HepG2 (cell line): ENCODE results near the gene SCART1. TPM values are rescaled to one million over a fixed set of nuclear protein-coding genes. Genes with fewer than 3 reads are reported as not detected.

Experiments
- ATF7 ChIP-seq, 2 experiments: fragments of 450-650 bp in 1 of 2; sonication (generic) in 1 of 2; formaldehyde crosslinking in 1 of 2; IDR thresholded peaks; 2 replicates each; pipeline versions ENCODE4 v1.4.0 to v1.6.1; 2016 to 2020; ENCODE audit warnings: antibody characterized with exemption in 1 of 2, mild to moderate bottlenecking in 1 of 2, missing genetic modification reagents in 1 of 2
- BRCA1 ChIP-seq: sonication (generic); formaldehyde crosslinking; IDR thresholded peaks from 2 replicates; pipeline ENCODE4 v1.4.0; 2020; ENCODE audit warnings: missing genetic modification reagents
- BRF2 ChIP-seq: sonication (generic); formaldehyde crosslinking; IDR thresholded peaks from 2 replicates; pipeline ENCODE4 v1.8.1; 2022; ENCODE audit warnings: mild to moderate bottlenecking, missing genetic modification reagents
- CEBPB ChIP-seq: IDR thresholded peaks from 2 replicates; pipeline ENCODE4 v1.6.1; 2011; ENCODE audit warnings: low read depth, low read length, improper control_type of control experiment, borderline replicate concordance
- CREB1 ChIP-seq, 2 experiments: fragments of 450-650 bp in 1 of 2; IDR thresholded peaks; 2 replicates each; pipeline ENCODE4 v1.6.1; 2016 to 2017; ENCODE audit warnings: control low read depth in 1 of 2, mild to moderate bottlenecking in 1 of 2, missing compliant biosample characterization in 1 of 2, missing genetic modification characterization in 1 of 2
- HNF4A ChIP-seq: sonication (generic); formaldehyde crosslinking; IDR thresholded peaks from 2 replicates; pipeline ENCODE4 v1.4.0; 2020; ENCODE audit warnings: missing genetic modification reagents
- HNRNPL ChIP-seq: fragments of 200-400 bp; formaldehyde crosslinking; IDR thresholded peaks from 2 replicates; pipeline ENCODE4 v1.6.1; 2017; ENCODE audit warnings: mild to moderate bottlenecking, low read depth, low read length
- MXD1 ChIP-seq: sonication (generic); formaldehyde crosslinking; IDR thresholded peaks from 2 replicates; pipeline ENCODE4 v1.4.0; 2020; ENCODE audit warnings: mild to moderate bottlenecking, missing genetic modification reagents
- NCOR1 ChIP-seq: fragments of 200-600 bp; sonication (generic); IDR thresholded peaks from 2 replicates; pipeline ENCODE4 v1.7.0; 2017; ENCODE audit warnings: antibody characterized with exemption, low read length, borderline replicate concordance
- NFATC3 ChIP-seq: sonication (generic); formaldehyde crosslinking; IDR thresholded peaks from 2 replicates; pipeline ENCODE4 v1.5.1; 2020; ENCODE audit warnings: mild to moderate bottlenecking, missing genetic modification reagents
- NFYC ChIP-seq: IDR thresholded peaks from 2 replicates; pipeline ENCODE4 v1.6.1; 2016; ENCODE audit warnings: missing genetic modification reagents, missing compliant biosample characterization
- RERE ChIP-seq: IDR thresholded peaks from 2 replicates; pipeline ENCODE4 v1.6.1; 2016; ENCODE audit warnings: low read depth, missing genetic modification reagents, missing compliant biosample characterization
- RFXANK ChIP-seq: IDR thresholded peaks from 2 replicates; pipeline ENCODE4 v1.6.1; 2016
- TCF7 ChIP-seq: sonication (generic); IDR thresholded peaks from 2 replicates; pipeline ENCODE4 v1.6.1; 2016; ENCODE audit warnings: antibody characterized with exemption, low read depth
- THYN1 ChIP-seq: sonication (generic); formaldehyde crosslinking; IDR thresholded peaks from 2 replicates; pipeline ENCODE4 v1.8.1; 2023; ENCODE audit warnings: low read depth, mild to moderate bottlenecking, moderate library complexity, missing genetic modification reagents, borderline replicate concordance
- XRCC5 ChIP-seq: fragments of 200-400 bp; formaldehyde crosslinking; optimal IDR thresholded peaks from 2 replicates; pipeline ENCODE3; 2017; ENCODE audit warnings: mild to moderate bottlenecking, low read length
- ZBTB7B ChIP-seq: sonication (generic); formaldehyde crosslinking; IDR thresholded peaks from 2 replicates; pipeline ENCODE4 v1.4.0; 2020; ENCODE audit warnings: missing genetic modification reagents
- ZC3H4 ChIP-seq: sonication (generic); formaldehyde crosslinking; IDR thresholded peaks from 2 replicates; pipeline ENCODE4 v1.4.0; 2020; ENCODE audit warnings: missing genetic modification reagents, borderline replicate concordance
- ZNF432 ChIP-seq: sonication (generic); formaldehyde crosslinking; IDR thresholded peaks from 2 replicates; pipeline ENCODE4 v1.5.0; 2020; ENCODE audit warnings: missing genetic modification reagents, mild to moderate bottlenecking, borderline replicate concordance
- ZNF674 ChIP-seq: sonication (generic); formaldehyde crosslinking; IDR thresholded peaks from 2 replicates; pipeline ENCODE4 v1.5.0; 2020; ENCODE audit warnings: low read depth, mild to moderate bottlenecking, missing genetic modification reagents
- ZNF816 ChIP-seq: sonication (generic); formaldehyde crosslinking; IDR thresholded peaks from 2 replicates; pipeline ENCODE4 v1.8.0; 2022; ENCODE audit warnings: missing genetic modification reagents, mild to moderate bottlenecking, borderline replicate concordance
- polyA plus RNA-seq, 8 experiments: library from polyadenylated mRNA; depleted of rRNA in 3 of 8; stranded (reverse) in 7 of 8; unstranded in 1 of 8; fragments of >200 nt; fragmentation: Illumina TruSeq in 4 of 8; extraction: Trizol in 4 of 8; gene quantifications; 2 replicates each; pipeline versions ENCODE4 v1.2.1 to v1.2.3, GENCODE V29; 2011 to 2016; ENCODE audit warnings: low read depth in 4 of 8, missing spikeins in 1 of 8, mixed read lengths in 1 of 8; ENCODE audit not compliant: insufficient read depth in 1 of 8
- total RNA-seq, 5 experiments: library from RNA; depleted of rRNA; stranded (reverse); fragments of >200 nt; fragmentation: Illumina TruSeq; extraction: Trizol; gene quantifications; 2 replicates each; pipeline ENCODE4 v1.2.3, GENCODE V29; 2016; ENCODE audit warnings: low read depth in 1 of 5
- TF ChIP-seq, protein P1 (sequence below): sonication (generic); formaldehyde crosslinking; IDR thresholded peaks from 2 replicates; pipeline ENCODE4 v1.9.0; 2021; ENCODE audit warnings: missing genetic modification reagents, borderline replicate concordance

Gene SCART1
- total and polyA plus RNA-seq, 2 of the 13 experiments (the other 11 are each of a cell fraction or from before 2014, with no cell fraction given): 0.46 to 1.1 TPM

- no peak for TF ChIP-seq RERE (CRISPR knock-in tag)
- no peak for TF ChIP-seq BRCA1
- TF ChIP-seq HNRNPL: no peak
- no peak for TF ChIP-seq ZNF432 (CRISPR knock-in tag)
- no peak for TF ChIP-seq ZNF674 (CRISPR knock-in tag)
- no peak for TF ChIP-seq RFXANK (CRISPR knock-in tag)
- no peak for TF ChIP-seq THYN1 (CRISPR knock-in tag)
- peak; percentile 82 for TF ChIP-seq HNF4A (CRISPR knock-in tag)
- no peak for TF ChIP-seq XRCC5
- TF ChIP-seq TCF7: no peak
- TF ChIP-seq ZNF816 (CRISPR knock-in tag): no peak
- TF ChIP-seq CREB1 (IDR thresholded peaks at IDR 0.05): no peak
- TF ChIP-seq CREB1 (CRISPR knock-in tag; IDR thresholded peaks at IDR 0.05): no peak
- peak; percentile 48; the same call in 1 of the 2 replicates for TF ChIP-seq NCOR1
- peak; percentile 44; the same call in 1 of the 2 replicates for TF ChIP-seq CEBPB
- TF ChIP-seq MXD1 (CRISPR knock-in tag): no peak
- TF ChIP-seq NFYC (CRISPR knock-in tag): no peak
- TF ChIP-seq, protein P1, sequence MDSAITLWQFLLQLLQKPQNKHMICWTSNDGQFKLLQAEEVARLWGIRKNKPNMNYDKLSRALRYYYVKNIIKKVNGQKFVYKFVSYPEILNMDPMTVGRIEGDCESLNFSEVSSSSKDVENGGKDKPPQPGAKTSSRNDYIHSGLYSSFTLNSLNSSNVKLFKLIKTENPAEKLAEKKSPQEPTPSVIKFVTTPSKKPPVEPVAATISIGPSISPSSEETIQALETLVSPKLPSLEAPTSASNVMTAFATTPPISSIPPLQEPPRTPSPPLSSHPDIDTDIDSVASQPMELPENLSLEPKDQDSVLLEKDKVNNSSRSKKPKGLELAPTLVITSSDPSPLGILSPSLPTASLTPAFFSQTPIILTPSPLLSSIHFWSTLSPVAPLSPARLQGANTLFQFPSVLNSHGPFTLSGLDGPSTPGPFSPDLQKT (CRISPR knock-in tag): no peak
- TF ChIP-seq ZBTB7B (CRISPR knock-in tag): peak; percentile 45; the same call in 1 of the 2 replicates
- no peak for TF ChIP-seq ZC3H4 (CRISPR knock-in tag)
- TF ChIP-seq NFATC3 (CRISPR knock-in tag): no peak
- no peak for TF ChIP-seq ATF7 (IDR thresholded peaks at IDR 0.05)
- no peak for TF ChIP-seq ATF7 (CRISPR knock-in tag; IDR thresholded peaks at IDR 0.05)
- no peak for TF ChIP-seq BRF2 (CRISPR knock-in tag)
Measured at GRCh38 chr10:133471300-133472109, 17.8 kb downstream of the SCART1 start (continued).
